ENCODE data around the gene WDR64.

WDR64 gene

DNA sequence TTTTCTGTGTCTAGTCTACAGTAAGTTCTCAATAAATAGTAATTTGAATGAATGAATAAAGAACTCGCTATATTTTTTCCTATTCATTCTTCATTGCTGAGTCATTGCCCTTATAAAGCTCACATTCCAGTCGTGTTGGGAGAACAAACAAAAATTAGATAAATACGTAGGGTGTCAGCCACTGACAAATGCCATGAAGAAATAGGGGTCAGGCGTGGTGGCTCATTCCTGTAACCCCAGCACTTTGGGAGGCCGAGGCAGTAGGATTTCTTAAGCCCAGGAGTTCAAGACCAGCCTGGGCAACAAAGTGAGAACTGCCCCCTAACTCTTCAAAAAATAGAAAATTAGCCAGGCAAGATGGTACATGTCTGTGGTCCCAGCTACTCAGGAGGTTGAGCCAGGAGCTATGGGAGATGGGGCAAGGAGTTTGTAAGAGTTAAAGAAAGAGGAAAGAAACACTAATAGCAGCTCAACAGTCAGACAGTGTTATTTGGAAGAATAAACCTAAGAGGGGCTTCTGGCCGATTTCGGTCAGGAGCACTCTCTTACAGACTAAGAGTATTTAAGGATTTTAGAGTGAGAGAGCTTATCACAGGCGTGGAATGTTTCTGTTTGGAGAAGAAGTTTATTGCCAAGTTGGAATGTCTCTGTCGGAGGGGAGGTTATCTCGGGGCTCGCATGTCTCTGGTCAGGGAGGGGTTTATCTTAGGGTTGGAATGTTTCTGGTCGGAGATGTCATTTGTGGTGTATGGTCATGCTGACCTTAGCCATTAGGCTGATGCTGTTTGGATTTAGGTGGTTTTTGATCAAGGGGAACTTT is 10.1 kb upstream of the WDR64 start:
- DNase-seq (ENCODE audit: low read depth), result peak; percentile 88
- TF ChIP-seq, protein P1, sequence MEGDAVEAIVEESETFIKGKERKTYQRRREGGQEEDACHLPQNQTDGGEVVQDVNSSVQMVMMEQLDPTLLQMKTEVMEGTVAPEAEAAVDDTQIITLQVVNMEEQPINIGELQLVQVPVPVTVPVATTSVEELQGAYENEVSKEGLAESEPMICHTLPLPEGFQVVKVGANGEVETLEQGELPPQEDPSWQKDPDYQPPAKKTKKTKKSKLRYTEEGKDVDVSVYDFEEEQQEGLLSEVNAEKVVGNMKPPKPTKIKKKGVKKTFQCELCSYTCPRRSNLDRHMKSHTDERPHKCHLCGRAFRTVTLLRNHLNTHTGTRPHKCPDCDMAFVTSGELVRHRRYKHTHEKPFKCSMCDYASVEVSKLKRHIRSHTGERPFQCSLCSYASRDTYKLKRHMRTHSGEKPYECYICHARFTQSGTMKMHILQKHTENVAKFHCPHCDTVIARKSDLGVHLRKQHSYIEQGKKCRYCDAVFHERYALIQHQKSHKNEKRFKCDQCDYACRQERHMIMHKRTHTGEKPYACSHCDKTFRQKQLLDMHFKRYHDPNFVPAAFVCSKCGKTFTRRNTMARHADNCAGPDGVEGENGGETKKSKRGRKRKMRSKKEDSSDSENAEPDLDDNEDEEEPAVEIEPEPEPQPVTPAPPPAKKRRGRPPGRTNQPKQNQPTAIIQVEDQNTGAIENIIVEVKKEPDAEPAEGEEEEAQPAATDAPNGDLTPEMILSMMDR (conservative IDR thresholded peaks at IDR 0.05; ENCODE audit: low read depth, low read length), result no peak
- H3K4me3 ChIP-seq (ENCODE audit: low read depth, low read length), result no peak overlapping the region

DNA sequence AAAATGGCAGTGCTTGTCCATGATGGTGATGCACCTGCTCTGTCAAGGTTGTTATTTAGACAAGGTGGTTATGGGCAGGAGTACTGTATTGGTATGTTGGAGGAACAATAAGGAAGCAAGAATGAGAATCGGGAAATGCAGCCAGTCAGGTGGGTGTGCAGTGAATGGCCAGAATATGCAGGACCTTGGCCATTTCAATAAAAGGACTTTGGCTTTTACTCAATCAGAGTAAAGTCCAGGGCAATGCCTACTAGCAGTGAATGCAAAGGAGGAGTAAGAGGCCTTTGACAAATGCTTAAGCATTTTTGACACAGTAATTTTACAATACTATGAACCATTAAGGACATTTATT is 9.5 kb upstream of the WDR64 start:
- DNase-seq (ENCODE audit: low read depth), result no peak
- H3K4me3 ChIP-seq (ENCODE audit: low read depth, low read length), result no peak overlapping the region
- TF ChIP-seq, protein P1 (conservative IDR thresholded peaks at IDR 0.05; ENCODE audit: low read depth, low read length), result no peak

DNA sequence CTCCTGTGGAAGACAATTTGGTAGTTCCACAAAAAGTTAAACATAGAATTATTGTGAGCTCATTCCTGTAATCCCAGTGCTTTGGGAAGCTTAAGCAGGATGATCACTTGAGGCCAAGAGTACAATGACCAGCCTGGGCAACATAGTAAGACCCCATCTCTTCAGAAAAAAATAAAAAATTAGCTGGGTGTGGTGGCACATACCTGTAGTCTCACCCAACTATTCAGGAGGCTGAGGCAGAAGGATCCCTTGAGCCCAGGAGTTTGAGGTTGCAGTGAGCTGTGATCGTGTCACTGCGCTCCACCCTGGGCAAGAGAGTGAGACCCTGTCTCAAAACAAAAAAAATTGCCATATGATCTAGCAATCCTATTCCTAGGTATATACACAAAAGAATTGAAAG is 7.8 kb upstream of the WDR64 start:
- TF ChIP-seq, protein P1 (conservative IDR thresholded peaks at IDR 0.05; ENCODE audit: low read depth, low read length), result no peak
- H3K4me3 ChIP-seq (ENCODE audit: low read depth, low read length), result no peak overlapping the region
- no peak for DNase-seq (ENCODE audit: low read depth)

DNA sequence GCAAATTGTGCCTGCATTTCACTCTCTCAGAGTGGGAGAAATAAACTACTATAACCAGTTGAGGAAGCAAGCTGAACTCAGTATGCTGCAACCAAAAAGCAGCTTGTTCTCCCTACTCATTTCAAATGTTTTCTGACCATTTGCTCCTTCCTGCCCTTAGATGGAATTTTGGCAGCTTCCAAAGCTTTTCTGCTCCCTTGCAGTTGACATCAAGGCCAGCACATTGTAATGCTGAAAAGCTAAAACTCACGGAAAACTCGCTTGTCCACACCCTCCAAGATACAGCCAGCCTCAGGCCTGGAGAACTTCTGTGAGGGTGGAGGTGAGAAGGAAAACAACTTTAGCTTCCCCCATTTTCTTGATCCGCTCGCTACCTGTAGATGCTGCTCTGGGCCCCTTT is 6.9 kb upstream of the WDR64 start:
- H3K4me3 ChIP-seq (ENCODE audit: low read depth, low read length), result no peak overlapping the region
- TF ChIP-seq, protein P1 (conservative IDR thresholded peaks at IDR 0.05; ENCODE audit: low read depth, low read length), result no peak
- no peak for DNase-seq (ENCODE audit: low read depth)

DNA sequence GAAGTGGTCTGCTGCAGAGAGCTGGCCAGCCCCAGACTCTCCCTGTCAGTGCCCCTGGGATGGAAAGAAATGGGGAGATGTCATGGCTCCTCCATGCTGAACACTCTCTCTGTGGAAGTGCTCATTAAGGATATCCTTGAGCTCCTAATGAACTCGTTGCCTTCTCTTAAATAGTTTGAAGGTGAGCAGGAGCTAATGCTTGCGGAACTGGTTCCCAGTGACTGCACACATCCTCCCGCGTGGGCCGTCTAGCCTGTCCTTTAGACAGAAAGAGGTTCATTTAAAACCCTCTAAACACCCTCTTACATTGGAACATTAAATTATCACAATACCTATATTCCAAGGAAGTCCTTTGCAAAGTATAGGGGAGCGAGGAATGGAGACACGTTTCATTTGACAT is 5.9 kb upstream of the WDR64 start:
- TF ChIP-seq, protein P1 (conservative IDR thresholded peaks at IDR 0.05; ENCODE audit: low read depth, low read length), result no peak
- H3K4me3 ChIP-seq (ENCODE audit: low read depth, low read length), result no peak overlapping the region
- DNase-seq (ENCODE audit: low read depth), result no peak

DNA sequence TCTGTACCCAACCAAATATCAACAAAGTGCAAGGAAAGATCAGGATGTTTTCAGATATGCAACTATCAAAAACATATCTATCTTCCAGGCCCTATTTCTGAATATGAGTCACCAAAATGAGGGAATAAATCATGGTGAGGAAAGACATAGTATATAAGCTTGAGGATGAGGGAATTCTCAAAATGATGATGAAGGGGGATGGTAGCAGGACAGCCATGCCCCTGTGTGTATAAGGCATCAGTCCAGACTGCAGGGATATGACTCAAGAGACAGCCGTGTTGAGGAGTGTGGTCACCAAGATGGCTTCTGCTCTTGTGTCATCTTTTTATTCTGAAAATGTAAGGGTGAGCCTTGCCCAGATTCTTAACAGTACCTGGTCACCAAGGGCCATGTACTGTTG is 4.4 kb upstream of the WDR64 start:
- no peak overlapping the region for H3K4me3 ChIP-seq (ENCODE audit: low read depth, low read length)
- no peak for DNase-seq (ENCODE audit: low read depth)
- TF ChIP-seq, protein P1 (conservative IDR thresholded peaks at IDR 0.05; ENCODE audit: low read depth, low read length), result no peak

DNA sequence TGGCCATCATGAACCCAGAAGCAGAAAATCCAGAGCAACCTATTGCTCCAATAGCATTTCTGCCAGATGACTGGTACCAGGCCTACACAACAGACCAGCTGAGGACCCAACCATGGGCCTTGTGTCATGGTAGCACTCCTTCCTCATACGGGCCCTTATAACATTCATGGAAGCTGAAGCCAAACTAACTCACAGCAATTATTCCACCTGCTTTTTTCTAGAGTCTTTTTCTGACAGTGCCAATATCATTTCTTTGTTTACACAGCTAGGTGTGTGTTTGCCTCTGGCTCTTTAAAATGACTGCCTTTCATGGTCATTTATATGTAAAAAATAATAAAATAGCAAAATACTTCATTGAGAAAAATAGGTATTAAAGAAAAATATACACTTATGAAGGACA is 3.9 kb upstream of the WDR64 start:
- no peak for DNase-seq (ENCODE audit: low read depth)
- no peak overlapping the region for H3K4me3 ChIP-seq (ENCODE audit: low read depth, low read length)
- TF ChIP-seq, protein P1 (conservative IDR thresholded peaks at IDR 0.05; ENCODE audit: low read depth, low read length), result no peak
